ENCODE measurements around the gene NUP54. TPM values are rescaled to one million over a fixed set of nuclear protein-coding genes. Genes with fewer than 3 reads are reported as not detected.

NUP54 gene
- total RNA-seq, 1 experiment from 2014 or later, result 45.9 TPM

DNA sequence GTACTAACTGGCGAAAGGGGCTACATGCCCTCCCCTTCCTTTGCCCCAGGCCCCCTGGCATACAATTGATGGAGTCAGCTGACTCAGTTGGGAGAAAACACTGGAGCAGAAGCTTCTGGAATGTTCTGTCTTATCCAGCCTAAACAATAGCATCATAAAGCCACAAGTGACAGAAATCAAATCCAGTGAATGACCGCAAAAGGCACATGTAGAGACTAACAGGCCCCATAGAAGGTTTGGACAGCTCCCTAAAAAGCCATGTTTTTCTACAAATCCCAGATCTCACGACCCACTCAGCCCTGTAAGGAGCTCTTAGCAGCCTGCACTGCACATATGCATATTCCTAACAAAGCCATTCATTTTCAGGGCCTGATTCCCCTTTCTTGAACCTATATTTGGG, 40.4 kb upstream of the NUP54 start:
- Histone ChIP-seq H3K27me3 (replicated peaks; ENCODE audit: insufficient read depth, low read depth, low read length, poor library complexity) (no peaks in the 10 kb centered on the region), H3K9me3 (ENCODE audit: low read depth, low read length, poor library complexity, severe bottlenecking) (no peaks in the 10 kb centered on the region), H3K36me3 (ENCODE audit: insufficient read depth, low read length, poor library complexity, severe bottlenecking) (peaks cover 2% of the 10 kb centered on the region), H3K4me1 (ENCODE audit: insufficient read depth, low read length, poor library complexity, severe bottlenecking) (no peaks in the 10 kb centered on the region), H3K27ac (ENCODE audit: low read depth, low read length, poor library complexity, severe bottlenecking) (no peak overlapping the region), H3K4me3 (ENCODE audit: low read depth, low read length, poor library complexity, severe bottlenecking) (no peak overlapping the region)
- BruUV-seq (replicated peaks), result no TSS peak
- no peak for DNase-seq (ENCODE audit: low spot score)
- ChIA-PET POLR2A (ENCODE audit: low non-redundant PET) (no interaction called here), CTCF (no interaction called here)
- TF ChIP-seq, protein P1, sequence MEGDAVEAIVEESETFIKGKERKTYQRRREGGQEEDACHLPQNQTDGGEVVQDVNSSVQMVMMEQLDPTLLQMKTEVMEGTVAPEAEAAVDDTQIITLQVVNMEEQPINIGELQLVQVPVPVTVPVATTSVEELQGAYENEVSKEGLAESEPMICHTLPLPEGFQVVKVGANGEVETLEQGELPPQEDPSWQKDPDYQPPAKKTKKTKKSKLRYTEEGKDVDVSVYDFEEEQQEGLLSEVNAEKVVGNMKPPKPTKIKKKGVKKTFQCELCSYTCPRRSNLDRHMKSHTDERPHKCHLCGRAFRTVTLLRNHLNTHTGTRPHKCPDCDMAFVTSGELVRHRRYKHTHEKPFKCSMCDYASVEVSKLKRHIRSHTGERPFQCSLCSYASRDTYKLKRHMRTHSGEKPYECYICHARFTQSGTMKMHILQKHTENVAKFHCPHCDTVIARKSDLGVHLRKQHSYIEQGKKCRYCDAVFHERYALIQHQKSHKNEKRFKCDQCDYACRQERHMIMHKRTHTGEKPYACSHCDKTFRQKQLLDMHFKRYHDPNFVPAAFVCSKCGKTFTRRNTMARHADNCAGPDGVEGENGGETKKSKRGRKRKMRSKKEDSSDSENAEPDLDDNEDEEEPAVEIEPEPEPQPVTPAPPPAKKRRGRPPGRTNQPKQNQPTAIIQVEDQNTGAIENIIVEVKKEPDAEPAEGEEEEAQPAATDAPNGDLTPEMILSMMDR (conservative IDR thresholded peaks at IDR 0.05; ENCODE audit: low read depth, low read length), result no peak
- TF ChIP-seq EZH2 (IDR thresholded peaks at IDR 0.05; ENCODE audit: borderline replicate concordance, low read depth, low read length, poor library complexity, severe bottlenecking), result no peak
- intact Hi-C loops (cut with micrococcal nuclease; ENCODE audit: unreplicated experiment), result loop anchor here (10.0 kb wide), 1 partner anchor 306 kb away; no protein-coding TSS in a partner anchor

DNA sequence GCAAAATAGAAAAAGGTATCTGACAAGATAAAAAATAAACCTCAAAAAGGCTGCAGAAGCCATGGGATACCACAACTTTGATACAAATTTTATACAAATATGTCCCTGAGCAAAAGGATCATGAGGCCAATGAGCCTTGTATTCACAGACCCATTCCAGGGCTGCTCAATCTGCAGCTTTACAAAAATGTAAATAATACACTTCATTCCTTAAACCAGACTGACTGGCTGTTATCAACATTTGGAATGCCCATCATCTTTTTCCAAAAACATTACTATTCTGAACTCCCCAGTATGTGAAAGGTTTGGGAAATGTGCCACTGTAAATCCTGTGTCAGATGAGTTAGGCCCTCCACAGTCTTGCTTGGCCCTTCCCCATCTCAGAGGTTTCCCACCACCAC, 40.0 kb upstream of the NUP54 start:
- CTCF ChIA-PET, result no interaction called here
- no peaks in the 10 kb centered on the region for H3K9me3 ChIP-seq (ENCODE audit: low read depth, low read length, poor library complexity, severe bottlenecking)
- POLR2A ChIA-PET (ENCODE audit: low non-redundant PET), result no interaction called here
- no peaks in the 10 kb centered on the region for H3K4me1 ChIP-seq (ENCODE audit: insufficient read depth, low read length, poor library complexity, severe bottlenecking)
- intact Hi-C loops (cut with micrococcal nuclease; ENCODE audit: unreplicated experiment), result loop anchor here (10.0 kb wide), 1 partner anchor 307 kb away; no protein-coding TSS in a partner anchor
- H3K27ac ChIP-seq (ENCODE audit: low read depth, low read length, poor library complexity, severe bottlenecking), result no peak overlapping the region
- peaks cover 2% of the 10 kb centered on the region for H3K36me3 ChIP-seq (ENCODE audit: insufficient read depth, low read length, poor library complexity, severe bottlenecking)
- BruUV-seq (replicated peaks), result no TSS peak
- no peak overlapping the region for H3K4me3 ChIP-seq (ENCODE audit: low read depth, low read length, poor library complexity, severe bottlenecking)
- no peak for DNase-seq (ENCODE audit: low spot score)
- no peaks in the 10 kb centered on the region for H3K27me3 ChIP-seq (replicated peaks; ENCODE audit: insufficient read depth, low read depth, low read length, poor library complexity)
- no peak for TF ChIP-seq EZH2 (IDR thresholded peaks at IDR 0.05; ENCODE audit: borderline replicate concordance, low read depth, low read length, poor library complexity, severe bottlenecking)
- TF ChIP-seq, protein P1 (conservative IDR thresholded peaks at IDR 0.05; ENCODE audit: low read depth, low read length), result no peak

DNA sequence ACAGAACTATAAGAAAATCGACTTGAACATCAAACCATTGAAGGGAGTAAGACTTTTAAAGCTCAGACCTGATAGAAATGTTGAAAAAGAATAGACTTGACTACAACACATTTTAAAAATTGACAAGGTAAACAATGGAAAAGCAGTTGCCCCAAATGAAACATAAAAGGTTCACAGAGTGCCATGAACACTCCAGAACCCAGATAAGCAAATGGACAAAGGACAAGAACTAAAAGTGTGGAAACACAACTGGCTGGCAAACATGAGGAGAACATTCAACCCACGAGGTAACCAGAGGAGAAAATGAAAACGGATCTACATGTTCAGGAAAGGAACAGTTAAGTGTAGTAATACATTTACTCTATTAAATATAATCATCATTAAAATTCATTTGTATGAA, 39.0 kb upstream of the NUP54 start:
- no TSS peak for BruUV-seq (replicated peaks)
- H3K4me3 ChIP-seq (ENCODE audit: low read depth, low read length, poor library complexity, severe bottlenecking), result no peak overlapping the region
- CTCF ChIA-PET, result no interaction called here

More for the DNA sequence above, 39.0 kb upstream of the NUP54 start:
- H3K9me3 ChIP-seq (ENCODE audit: low read depth, low read length, poor library complexity, severe bottlenecking), result no peaks in the 10 kb centered on the region
- no peak for DNase-seq (ENCODE audit: low spot score)
- no peaks in the 10 kb centered on the region for H3K27me3 ChIP-seq (replicated peaks; ENCODE audit: insufficient read depth, low read depth, low read length, poor library complexity)
- TF ChIP-seq, protein P1 (conservative IDR thresholded peaks at IDR 0.05; ENCODE audit: low read depth, low read length), result no peak
- TF ChIP-seq EZH2 (IDR thresholded peaks at IDR 0.05; ENCODE audit: borderline replicate concordance, low read depth, low read length, poor library complexity, severe bottlenecking), result no peak
- intact Hi-C loops (cut with micrococcal nuclease; ENCODE audit: unreplicated experiment), result loop anchor here (10.0 kb wide), 1 partner anchor 308 kb away; no protein-coding TSS in a partner anchor
- POLR2A ChIA-PET (ENCODE audit: low non-redundant PET), result no interaction called here
- no peaks in the 10 kb centered on the region for H3K36me3 ChIP-seq (ENCODE audit: insufficient read depth, low read length, poor library complexity, severe bottlenecking)
- H3K4me1 ChIP-seq (ENCODE audit: insufficient read depth, low read length, poor library complexity, severe bottlenecking), result no peaks in the 10 kb centered on the region
- no peak overlapping the region for H3K27ac ChIP-seq (ENCODE audit: low read depth, low read length, poor library complexity, severe bottlenecking)

Measured in A673 (cell line).